Measurements from ENCODE around the gene SUV39H2.

- TF ChIP-seq CTCF (IDR thresholded peaks at IDR 0.05) (no peak), POLR2A (IDR thresholded peaks at IDR 0.05) (no peak), POLR2AphosphoS5 (IDR thresholded peaks at IDR 0.05) (no peak), EP300 (IDR thresholded peaks at IDR 0.05) (no peak)
Measured at GRCh38 chr10:14917827-14918226, 39.2 kb downstream of the SUV39H2 start.

All from suprapubic skin (tissue), 4 donors.